ENCODE results near the gene NSD1.

The NSD1 gene

DNA sequence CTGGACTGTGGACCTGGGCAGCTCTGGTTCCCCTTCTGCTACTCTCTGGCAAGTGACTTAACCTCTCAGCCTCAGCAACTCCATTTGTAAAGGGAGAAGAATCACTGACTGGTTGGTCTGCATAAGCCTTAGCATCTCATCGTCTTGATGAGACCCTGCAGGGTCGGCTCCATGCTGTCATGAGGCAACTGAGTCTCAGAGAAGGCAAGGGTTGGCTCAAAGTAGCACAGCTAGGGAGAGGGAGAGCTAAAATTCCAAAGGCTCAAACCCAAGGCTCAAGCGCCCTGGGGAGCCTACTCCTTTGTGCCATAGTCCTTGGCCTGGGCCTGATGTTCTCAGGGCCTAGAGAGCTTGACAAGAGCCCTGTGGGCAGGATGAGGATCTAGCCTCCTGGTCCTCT lies 42.3 kb upstream of the NSD1 start:
- Histone ChIP-seq H3K27me3 (ENCODE audit: control insufficient read depth in 1 of 2, insufficient read depth in 2 of 2, low read length in 2 of 2) (peaks cover 18 to 20% of the 10 kb centered on the region in 2 donors), H3K4me3 (ENCODE audit: low read length in 2 of 2) (no peak overlapping the region), H3K27ac (ENCODE audit: low read length) (no peak overlapping the region), H3K36me3 (ENCODE audit: control insufficient read depth in 2 of 2, insufficient read depth in 2 of 2, low read length in 2 of 2) (no peaks in the 10 kb centered on the region), H3K4me1 (ENCODE audit: control insufficient read depth, insufficient read depth, low read length) (peaks cover 22% of the 10 kb centered on the region), H3K9me3 (ENCODE audit: control insufficient read depth in 2 of 2, low read length in 2 of 2) (no peaks in the 10 kb centered on the region), H3K9ac (ENCODE audit: low read length in 2 of 2) (no peak overlapping the region)

- no peaks in the 10 kb centered on the region for H3K9me3 ChIP-seq (ENCODE audit: control insufficient read depth in 2 of 2, low read length in 2 of 2)
- no peaks in the 10 kb centered on the region for H3K36me3 ChIP-seq (ENCODE audit: control insufficient read depth in 2 of 2, insufficient read depth in 2 of 2, low read length in 2 of 2)
- H3K27me3 ChIP-seq (ENCODE audit: control insufficient read depth in 1 of 2, insufficient read depth in 2 of 2, low read length in 2 of 2) = peaks cover 11 to 19% of the 10 kb centered on the region in 2 donors
- H3K27ac ChIP-seq (ENCODE audit: low read length) = no peak overlapping the region
- H3K4me3 ChIP-seq (ENCODE audit: low read length in 2 of 2) = no peak overlapping the region
- no peak overlapping the region for H3K9ac ChIP-seq (ENCODE audit: low read length in 2 of 2)
- peaks cover 20% of the 10 kb centered on the region for H3K4me1 ChIP-seq (ENCODE audit: control insufficient read depth, insufficient read depth, low read length)
These were observed 41.1 kb upstream of the NSD1 start for GRCh38 chr5:177092178-177093081.

GRCh38 chr5:177093082-177093712 lies 40.4 kb upstream of the NSD1 start:
- no peaks in the 10 kb centered on the region for H3K9me3 ChIP-seq (ENCODE audit: control insufficient read depth in 2 of 2, low read length in 2 of 2)
- peaks cover 8 to 14% of the 10 kb centered on the region in 2 donors for H3K27me3 ChIP-seq (ENCODE audit: control insufficient read depth in 1 of 2, insufficient read depth in 2 of 2, low read length in 2 of 2)
- peaks cover 26% of the 10 kb centered on the region for H3K4me1 ChIP-seq (ENCODE audit: control insufficient read depth, insufficient read depth, low read length)
- no peak overlapping the region for H3K27ac ChIP-seq (ENCODE audit: low read length)
- no peaks in the 10 kb centered on the region for H3K36me3 ChIP-seq (ENCODE audit: control insufficient read depth in 2 of 2, insufficient read depth in 2 of 2, low read length in 2 of 2)
- H3K4me3 ChIP-seq (ENCODE audit: low read length in 2 of 2) = no peak overlapping the region
- H3K9ac ChIP-seq (ENCODE audit: low read length in 2 of 2) = no peak overlapping the region

DNA sequence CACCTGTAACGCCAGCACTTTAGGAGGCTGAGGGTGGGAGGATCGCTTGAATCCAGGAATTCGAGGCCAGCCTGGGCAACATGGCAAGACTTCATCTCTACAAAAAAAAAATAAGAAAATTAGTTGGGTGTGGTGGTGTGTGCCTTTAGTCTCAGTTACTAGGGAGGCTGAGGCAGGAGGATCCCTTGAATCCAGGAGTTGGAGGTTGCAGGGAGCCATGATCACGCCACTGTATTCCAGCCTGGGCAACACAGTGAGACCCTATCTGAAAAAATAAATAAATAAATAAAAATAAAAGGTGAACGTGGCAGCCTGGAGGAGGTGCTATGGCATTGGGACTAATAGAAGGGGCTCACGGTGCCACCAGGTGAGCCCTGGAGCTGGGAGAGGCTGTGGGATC lies 39.8 kb upstream of the NSD1 start:
- Histone ChIP-seq H3K9ac (ENCODE audit: low read length in 2 of 2) (no peak overlapping the region), H3K36me3 (ENCODE audit: control insufficient read depth in 2 of 2, insufficient read depth in 2 of 2, low read length in 2 of 2) (no peaks in the 10 kb centered on the region), H3K4me1 (ENCODE audit: control insufficient read depth, insufficient read depth, low read length) (peaks cover 31% of the 10 kb centered on the region), H3K9me3 (ENCODE audit: control insufficient read depth in 2 of 2, low read length in 2 of 2) (no peaks in the 10 kb centered on the region), H3K27me3 (ENCODE audit: control insufficient read depth in 1 of 2, insufficient read depth in 2 of 2, low read length in 2 of 2) (peaks cover 8% of the 10 kb centered on the region in 2 donors), H3K27ac (ENCODE audit: low read length) (no peak overlapping the region), H3K4me3 (ENCODE audit: low read length in 2 of 2) (no peak overlapping the region)

GRCh38 chr5:177094224-177095087 lies 39.1 kb upstream of the NSD1 start:
- Histone ChIP-seq H3K27ac (ENCODE audit: low read length) (no peak overlapping the region), H3K9ac (ENCODE audit: low read length in 2 of 2) (no peak overlapping the region), H3K27me3 (ENCODE audit: control insufficient read depth in 1 of 2, insufficient read depth in 2 of 2, low read length in 2 of 2) (peaks cover 3 to 6% of the 10 kb centered on the region in 2 donors), H3K4me3 (ENCODE audit: low read length in 2 of 2) (no peak overlapping the region), H3K36me3 (ENCODE audit: control insufficient read depth in 2 of 2, insufficient read depth in 2 of 2, low read length in 2 of 2) (no peaks in the 10 kb centered on the region), H3K9me3 (ENCODE audit: control insufficient read depth in 2 of 2, low read length in 2 of 2) (no peaks in the 10 kb centered on the region), H3K4me1 (ENCODE audit: control insufficient read depth, insufficient read depth, low read length) (peaks cover 30% of the 10 kb centered on the region)

- Histone ChIP-seq H3K36me3 (ENCODE audit: control insufficient read depth in 2 of 2, insufficient read depth in 2 of 2, low read length in 2 of 2) (no peaks in the 10 kb centered on the region), H3K27me3 (ENCODE audit: control insufficient read depth in 1 of 2, insufficient read depth in 2 of 2, low read length in 2 of 2) (peaks cover 0 to under 1% of the 10 kb centered on the region in 2 donors), H3K9me3 (ENCODE audit: control insufficient read depth in 2 of 2, low read length in 2 of 2) (no peaks in the 10 kb centered on the region), H3K9ac (ENCODE audit: low read length in 2 of 2) (no peak overlapping the region), H3K4me1 (ENCODE audit: control insufficient read depth, insufficient read depth, low read length) (peaks cover 26% of the 10 kb centered on the region), H3K27ac (ENCODE audit: low read length) (no peak overlapping the region), H3K4me3 (ENCODE audit: low read length in 2 of 2) (no peak overlapping the region)
These were observed 38.4 kb upstream of the NSD1 start for GRCh38 chr5:177095088-177095669.

GRCh38 chr5:177096162-177097015 lies 37.2 kb upstream of the NSD1 start:
- H3K9me3 ChIP-seq (ENCODE audit: control insufficient read depth in 2 of 2, low read length in 2 of 2) = no peaks in the 10 kb centered on the region
- H3K27ac ChIP-seq (ENCODE audit: low read length) = no peak overlapping the region
- no peak overlapping the region for H3K9ac ChIP-seq (ENCODE audit: low read length in 2 of 2)
- peaks cover 2 to 5% of the 10 kb centered on the region in 2 donors for H3K27me3 ChIP-seq (ENCODE audit: control insufficient read depth in 1 of 2, insufficient read depth in 2 of 2, low read length in 2 of 2)
- no peak overlapping the region for H3K4me3 ChIP-seq (ENCODE audit: low read length in 2 of 2)
- no peaks in the 10 kb centered on the region for H3K36me3 ChIP-seq (ENCODE audit: control insufficient read depth in 2 of 2, insufficient read depth in 2 of 2, low read length in 2 of 2)
- peaks cover 26% of the 10 kb centered on the region for H3K4me1 ChIP-seq (ENCODE audit: control insufficient read depth, insufficient read depth, low read length)

DNA sequence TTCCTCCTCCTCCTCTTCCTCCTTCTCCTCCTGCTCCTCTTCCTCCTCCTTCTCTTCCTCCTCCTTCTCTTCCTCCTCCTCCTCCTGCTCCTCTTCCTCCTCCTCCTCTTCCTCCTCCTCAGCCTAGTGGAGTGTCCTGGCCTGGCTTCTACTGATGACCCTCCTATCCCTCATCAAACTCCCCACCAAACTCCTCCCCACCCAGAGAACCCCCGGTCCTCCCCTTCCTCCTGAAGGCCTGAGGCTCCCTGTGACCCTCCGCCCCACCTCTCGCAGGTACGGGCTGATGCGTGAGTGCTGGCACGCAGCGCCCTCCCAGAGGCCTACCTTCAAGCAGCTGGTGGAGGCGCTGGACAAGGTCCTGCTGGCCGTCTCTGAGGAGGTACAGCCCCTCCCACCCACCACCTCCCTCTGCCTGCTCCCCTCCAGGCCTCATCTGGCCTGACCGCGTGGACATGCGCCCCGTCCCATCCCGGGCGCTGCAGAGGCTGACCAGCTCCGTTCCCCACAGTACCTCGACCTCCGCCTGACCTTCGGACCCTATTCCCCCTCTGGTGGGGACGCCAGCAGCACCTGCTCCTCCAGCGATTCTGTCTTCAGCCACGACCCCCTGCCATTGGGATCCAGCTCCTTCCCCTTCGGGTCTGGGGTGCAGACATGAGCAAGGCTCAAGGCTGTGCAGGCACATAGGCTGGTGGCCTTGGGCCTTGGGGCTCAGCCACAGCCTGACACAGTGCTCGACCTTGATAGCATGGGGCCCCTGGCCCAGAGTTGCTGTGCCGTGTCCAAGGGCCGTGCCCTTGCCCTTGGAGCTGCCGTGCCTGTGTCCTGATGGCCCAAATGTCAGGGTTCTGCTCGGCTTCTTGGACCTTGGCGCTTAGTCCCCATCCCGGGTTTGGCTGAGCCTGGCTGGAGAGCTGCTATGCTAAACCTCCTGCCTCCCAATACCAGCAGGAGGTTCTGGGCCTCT lies 36.3 kb upstream of the NSD1 start:
- peaks cover 2 to 5% of the 10 kb centered on the region in 2 donors for H3K27me3 ChIP-seq (ENCODE audit: control insufficient read depth in 1 of 2, insufficient read depth in 2 of 2, low read length in 2 of 2)
- H3K9ac ChIP-seq (ENCODE audit: low read length in 2 of 2) = no peak overlapping the region
- peaks cover 26% of the 10 kb centered on the region for H3K4me1 ChIP-seq (ENCODE audit: control insufficient read depth, insufficient read depth, low read length)
- H3K9me3 ChIP-seq (ENCODE audit: control insufficient read depth in 2 of 2, low read length in 2 of 2) = no peaks in the 10 kb centered on the region
- H3K4me3 ChIP-seq (ENCODE audit: low read length in 2 of 2) = no peak overlapping the region
- no peak overlapping the region for H3K27ac ChIP-seq (ENCODE audit: low read length)
- no peaks in the 10 kb centered on the region for H3K36me3 ChIP-seq (ENCODE audit: control insufficient read depth in 2 of 2, insufficient read depth in 2 of 2, low read length in 2 of 2)

DNA sequence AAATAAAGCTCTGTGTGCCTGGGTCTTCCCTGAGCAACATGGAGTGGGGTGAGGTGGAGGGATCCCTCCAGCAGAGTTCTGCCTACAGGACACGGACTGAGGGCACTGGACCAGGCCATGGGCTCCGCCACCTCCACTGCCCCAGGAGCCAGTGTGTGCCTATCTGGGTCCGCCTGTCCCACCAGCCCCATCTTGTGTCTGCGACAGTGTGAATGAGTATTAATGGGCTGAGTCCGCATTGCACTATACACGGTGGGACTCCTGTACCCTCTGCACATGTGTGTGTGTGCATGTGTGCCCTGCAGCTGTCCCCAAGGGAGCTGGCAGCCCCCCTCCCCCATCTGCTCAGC lies 35.5 kb upstream of the NSD1 start:
- H3K36me3 ChIP-seq (ENCODE audit: control insufficient read depth in 2 of 2, insufficient read depth in 2 of 2, low read length in 2 of 2) = no peaks in the 10 kb centered on the region
- H3K9me3 ChIP-seq (ENCODE audit: control insufficient read depth in 2 of 2, low read length in 2 of 2) = no peaks in the 10 kb centered on the region
- H3K27ac ChIP-seq (ENCODE audit: low read length) = no peak overlapping the region
- no peak overlapping the region for H3K9ac ChIP-seq (ENCODE audit: low read length in 2 of 2)
- peaks cover 2 to 5% of the 10 kb centered on the region in 2 donors for H3K27me3 ChIP-seq (ENCODE audit: control insufficient read depth in 1 of 2, insufficient read depth in 2 of 2, low read length in 2 of 2)
- peaks cover 26% of the 10 kb centered on the region for H3K4me1 ChIP-seq (ENCODE audit: control insufficient read depth, insufficient read depth, low read length)
- no peak overlapping the region for H3K4me3 ChIP-seq (ENCODE audit: low read length in 2 of 2)
